Measurements from ENCODE around the gene HERC3.
"Not testable (repeated sequence)": the region's sequence is repeated elsewhere in the genome, so short reads cannot be mapped to it uniquely, and the experiment has no call there.

Gene HERC3

DNA sequence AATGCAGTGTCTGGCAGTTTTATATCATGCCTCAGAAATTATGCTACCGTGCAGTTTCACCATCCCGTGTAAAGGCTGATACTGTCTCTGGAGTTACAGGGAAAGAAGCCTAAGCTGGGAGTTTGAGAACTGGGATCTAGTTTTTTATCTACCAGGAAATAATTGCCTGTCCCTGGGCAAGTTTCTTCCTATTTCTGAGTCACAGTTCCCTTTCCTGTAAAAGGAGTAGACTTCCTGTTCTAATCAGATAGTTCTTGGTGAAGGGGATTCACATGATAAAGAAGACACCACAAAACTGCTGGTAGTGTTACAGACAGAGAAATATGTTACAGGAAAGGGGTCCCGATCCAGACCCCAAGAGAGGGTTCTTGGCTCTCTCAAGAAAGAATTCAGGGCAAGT is 17.1 kb downstream of the HERC3 start:
- DNase-seq, result no peak

DNA sequence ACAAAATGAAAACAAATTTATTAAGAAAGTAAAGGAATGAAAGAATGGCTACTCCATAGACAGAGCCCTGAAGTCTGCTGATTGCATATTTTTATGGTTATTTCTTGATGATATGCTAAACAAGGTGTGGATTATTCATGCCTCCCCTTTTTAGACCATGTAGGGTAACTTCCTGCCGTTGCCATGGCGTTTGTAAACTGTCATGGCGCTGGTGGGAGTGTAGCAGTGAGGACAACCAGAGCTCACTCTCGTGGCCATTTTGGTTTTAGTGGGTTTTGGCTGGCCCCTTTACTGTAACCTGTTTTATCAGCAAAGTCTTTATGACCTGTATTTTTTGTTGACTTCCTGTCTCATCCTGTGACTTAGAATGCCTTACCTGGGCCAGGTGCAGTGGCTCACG is 17.5 kb downstream of the HERC3 start:
- DNase-seq, result not testable (repeated sequence)

DNA sequence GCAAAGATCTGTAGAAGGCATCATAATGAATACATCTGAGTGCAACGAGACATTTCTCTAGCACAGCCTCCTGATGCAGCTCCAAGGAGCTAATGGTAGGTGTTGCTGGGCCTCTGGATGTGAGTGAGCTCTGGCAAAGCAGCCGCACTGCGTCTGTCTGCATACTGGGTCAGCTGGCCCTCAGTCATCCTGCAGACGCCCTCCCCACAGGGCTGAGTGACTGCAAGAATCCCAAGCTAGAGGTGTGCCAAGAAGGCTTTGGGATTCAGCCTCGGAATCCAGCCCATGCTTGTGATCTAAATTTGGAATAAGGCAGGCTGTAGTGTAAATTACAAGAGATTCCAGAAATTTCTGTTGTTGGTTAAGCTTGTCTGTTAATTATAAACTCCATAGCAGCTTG is 18.5 kb downstream of the HERC3 start:
- DNase-seq, result peak in 1 of 2 experiments; percentile 40

DNA sequence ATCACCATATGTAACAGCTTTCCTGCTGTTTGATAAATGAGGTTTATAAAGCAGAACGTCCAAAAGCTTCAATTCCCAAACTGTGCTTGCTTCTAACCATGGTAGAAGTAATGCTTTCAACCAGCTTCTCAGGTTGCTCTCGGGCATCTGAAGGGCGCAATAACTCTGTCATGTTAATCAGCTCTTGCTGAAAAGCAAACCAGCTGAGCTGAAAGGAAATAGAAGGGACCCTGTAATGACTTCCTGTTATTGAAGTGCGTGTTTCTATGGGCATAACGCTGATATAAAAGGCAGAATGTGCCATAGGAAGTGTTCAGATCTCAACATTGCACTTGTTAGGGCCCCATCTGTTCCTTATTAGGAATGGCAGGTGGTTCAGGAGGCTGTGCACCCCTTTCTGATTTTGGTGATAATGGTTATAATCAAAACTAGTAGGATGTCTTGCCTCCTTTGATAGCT is 21.2 kb downstream of the HERC3 start:
- DNase-seq, result no peak

DNA sequence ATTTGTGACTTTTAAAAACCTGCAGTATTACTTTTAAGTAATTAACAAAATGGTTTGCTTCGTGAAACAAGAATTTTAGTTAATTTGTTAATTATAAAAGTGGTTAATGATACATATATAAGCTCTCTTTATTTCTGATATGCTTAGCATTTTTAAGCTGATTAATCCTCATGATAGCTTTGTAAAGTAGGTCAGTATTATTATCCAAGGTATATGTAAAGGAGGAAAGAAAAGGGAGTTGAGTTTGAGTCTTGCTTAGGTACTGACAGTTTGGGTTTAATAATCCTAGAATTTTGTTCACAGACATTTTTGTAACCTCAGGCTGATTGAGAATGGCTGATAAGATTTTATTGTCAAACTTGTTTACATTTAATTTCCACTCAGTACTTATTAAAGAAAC is 21.8 kb downstream of the HERC3 start:
- DNase-seq, result no peak

DNA sequence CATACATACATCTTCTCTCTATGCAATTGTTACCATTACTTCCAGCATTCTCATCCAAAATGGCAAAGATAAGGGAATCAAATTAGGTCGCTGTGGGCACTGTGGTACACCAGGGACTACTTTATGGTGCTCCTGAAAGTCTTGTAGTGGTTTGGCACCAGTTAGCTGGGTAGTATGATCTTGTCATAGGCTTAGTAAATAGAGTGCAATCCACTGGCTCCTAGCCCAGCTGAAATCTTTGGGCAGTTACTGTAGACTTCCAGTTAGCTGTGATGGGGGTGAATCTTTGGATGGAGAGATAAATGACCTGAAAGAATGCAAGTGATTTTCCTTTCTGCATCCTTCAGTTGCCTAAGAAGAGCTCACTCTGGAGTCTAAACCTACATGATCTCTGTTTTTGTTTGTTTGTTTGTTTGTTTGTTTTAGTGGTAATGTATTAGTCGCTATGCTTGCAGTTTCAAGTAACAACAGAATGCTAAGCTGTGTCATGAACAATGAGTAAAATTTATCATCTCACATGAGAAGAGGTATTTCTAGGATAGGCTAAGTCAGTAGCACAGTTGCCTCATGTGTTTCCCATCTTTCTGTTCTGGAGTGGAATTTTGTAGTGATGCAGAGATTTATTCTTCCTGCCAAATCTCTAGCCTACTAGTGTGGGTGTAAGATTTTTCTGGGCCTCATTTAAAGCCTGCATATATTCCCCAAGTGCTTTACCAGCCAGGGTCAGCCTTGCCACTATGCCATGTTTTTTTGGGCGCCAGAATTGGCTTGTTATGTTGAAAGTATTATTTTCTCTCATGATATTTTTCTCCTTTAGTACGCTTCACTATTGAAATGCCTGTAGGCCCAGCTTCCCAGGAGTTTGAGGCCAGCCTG is 24.2 kb downstream of the HERC3 start:
- peak in 1 of 2 experiments; percentile 25 for DNase-seq

DNA sequence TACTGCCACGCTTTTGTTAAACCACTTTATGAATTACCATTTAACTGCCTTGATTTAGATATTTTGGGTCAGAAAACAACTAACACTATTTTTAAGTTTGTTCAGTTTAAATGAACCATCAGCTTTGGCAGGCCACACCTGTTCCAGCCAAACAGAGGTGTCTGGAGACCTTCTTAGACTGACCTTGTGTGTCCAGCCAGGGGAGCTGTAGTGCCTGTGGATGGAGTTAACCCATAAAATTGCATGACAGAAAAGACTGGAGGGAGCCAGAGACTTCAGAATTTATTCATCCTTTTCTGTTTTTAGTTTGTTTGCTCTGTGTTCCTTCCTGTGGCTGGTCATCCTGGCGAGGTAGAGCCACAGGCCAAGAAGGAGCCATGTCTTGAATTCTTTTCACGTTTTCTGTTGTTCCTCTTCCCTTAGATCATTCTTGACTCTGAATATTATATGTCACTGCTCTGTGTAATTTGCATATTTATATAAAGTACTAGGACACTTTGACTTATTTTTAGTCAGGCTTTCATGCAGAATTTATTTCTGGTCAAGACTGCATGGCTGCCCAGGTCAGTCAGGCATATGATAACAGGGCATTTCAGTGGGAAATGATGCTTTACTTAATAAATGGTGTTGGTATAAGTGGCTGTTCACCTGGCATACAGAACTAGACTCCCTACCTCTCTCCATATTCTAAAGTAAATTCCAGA is 26.7 kb downstream of the HERC3 start:
- no peak for DNase-seq

DNA sequence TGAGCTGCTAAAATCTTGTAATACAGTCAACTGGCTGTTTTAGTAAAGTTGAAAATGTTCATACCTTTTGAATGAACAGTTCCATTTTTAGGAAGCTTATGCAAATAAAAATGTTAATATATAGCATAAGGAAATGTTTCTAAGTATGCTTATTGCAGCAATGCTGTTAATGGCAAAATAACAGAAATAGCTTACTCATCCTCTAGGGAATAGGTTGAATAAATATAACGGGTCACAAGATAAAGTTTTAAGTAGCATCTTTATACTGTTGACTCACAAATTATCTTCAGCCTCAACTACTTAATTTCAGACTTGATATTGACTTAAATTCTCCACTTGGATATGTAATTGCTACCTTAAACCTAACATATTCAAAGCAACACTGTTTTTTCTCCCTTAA is 27.7 kb downstream of the HERC3 start:
- no peak for DNase-seq

DNA sequence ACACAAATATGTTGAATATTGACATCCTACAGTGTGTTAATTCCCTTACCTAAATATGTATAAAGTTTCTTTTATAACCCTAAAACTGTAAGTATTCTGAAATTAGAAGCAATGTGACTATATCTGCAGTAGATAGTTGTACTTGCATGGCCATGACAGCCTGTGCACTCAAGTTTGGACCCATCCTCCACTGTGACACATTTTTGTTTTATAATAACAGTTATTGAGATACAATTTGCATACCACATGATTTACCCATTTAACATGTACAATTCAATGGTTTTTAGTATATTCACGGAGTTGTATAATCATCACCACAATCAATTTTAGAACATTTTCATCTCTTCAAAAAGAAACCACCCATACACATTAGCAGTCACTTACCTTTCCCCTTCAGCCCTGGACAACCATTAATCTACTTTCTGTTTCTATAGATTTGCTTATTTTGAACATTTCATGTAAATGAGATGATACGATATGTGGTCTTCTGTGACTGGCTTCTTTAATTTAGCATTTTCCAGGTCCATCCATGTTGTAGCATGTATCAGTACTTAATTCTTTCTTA is 29.6 kb downstream of the HERC3 start:
- DNase-seq, result no peak

DNA sequence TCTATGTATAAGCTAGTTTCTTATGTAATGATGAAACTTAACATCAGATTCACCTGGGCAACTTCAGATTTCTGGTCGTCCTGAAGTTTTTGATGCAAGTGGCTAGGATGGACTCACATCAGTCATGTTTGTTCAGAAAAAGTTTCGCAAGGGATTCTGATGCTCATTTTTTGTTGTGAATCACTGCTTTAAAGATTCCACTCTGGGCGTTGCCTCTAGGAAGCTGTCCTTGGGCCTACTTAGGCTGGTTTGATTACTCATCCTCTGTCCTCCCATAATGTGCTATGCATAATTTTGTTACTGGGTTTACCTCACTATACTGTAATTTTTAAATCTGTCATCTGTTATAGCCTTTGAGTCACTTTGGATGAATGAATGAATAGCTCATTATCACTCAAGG is 30.8 kb downstream of the HERC3 start:
- no peak for DNase-seq

DNA sequence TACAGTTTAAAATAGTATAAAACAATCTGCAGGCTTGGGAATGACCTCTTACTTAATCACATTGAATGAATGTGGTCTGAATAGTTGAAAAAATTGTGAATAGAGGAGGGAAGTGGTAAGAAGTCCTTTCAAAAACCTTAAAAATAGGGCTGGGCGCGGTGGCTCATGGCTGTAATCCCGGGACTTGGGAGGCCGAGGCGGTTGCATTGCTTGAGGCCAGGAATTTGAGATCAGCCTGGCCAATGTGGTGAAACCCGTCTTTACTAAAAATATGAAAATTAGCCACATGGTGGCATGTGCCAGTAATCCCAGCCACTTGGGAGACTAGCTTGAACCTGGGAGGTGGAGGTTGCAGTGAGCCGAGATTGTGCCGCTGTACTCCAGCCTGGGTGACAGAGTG is 36.5 kb downstream of the HERC3 start:
- no peak for DNase-seq

DNA sequence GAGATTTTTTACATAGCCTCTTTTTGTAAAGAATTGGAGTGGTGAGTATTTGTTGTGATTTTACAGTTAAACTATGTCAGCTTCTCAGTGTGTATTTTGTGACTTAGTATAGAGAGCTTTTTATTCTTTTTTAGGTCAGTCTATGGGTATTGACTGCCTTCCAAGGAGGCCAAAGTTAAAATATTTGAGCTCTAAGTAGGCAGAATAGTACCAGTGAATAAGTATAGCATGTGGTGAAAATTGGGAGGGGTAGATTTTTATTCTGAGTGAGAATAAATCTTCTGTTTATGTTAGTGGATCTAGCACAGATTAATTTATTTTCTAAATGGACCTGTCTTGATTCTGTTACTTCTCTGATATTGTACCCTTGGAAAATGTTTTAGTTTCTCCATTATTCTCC is 37.5 kb downstream of the HERC3 start:
- no peak for DNase-seq

DNA sequence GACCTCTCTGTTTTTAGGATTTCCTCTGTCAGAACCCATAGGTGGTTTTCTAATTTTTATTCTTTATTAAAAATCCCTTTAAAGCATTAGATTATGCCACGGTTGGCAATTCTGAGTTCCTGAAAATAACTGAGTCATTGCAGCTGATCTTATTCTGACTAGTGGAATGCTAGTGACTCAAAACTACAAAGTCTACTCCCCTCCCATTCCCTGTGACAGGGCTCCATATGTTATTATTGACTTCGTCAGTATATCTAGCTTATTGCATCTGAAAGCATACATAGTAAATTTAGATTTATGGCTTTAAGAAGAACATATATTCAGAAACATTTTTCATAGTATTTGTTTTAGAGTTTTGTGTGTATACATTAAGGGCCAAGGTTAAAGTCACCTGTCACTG is 38.5 kb downstream of the HERC3 start:
- DNase-seq, result no peak

DNA sequence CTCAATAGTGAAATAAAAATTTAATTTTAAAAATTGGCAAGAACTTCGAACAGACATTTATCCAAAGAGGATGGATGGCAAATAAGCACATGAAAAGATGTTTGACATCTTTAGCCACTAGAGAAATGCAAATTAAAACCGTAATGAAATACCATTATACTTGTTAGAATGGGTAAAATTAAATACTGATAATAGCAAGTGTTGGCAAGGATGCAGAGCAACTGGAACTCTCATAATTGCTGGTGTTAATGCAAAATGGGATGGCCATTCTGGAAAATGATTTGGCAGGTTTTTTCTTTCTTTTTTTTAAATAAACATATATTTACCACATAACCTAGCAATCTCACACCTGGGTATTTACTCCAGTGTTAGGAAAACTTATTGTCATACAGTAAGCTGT is 51.7 kb downstream of the HERC3 start:
- no peak for DNase-seq

DNA sequence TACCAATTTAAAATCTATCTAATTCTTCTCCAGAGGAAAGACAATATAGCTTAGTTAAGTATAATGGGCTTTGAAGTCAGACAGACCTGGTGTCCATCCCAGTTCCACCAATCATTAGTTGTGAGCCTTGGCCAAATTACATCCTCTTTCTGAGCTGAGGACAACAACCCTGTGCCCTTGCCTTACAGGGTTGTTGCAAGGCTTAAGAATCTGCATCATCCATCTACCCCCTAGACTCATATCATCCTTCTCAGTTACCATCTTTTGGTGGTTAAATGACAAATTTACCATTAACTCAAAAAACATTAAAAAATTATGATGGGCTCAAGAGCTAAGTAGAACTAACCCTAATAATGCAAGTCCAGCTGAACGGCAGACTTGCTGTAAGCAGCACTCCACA is 53.7 kb downstream of the HERC3 start:
- no peak for DNase-seq

DNA sequence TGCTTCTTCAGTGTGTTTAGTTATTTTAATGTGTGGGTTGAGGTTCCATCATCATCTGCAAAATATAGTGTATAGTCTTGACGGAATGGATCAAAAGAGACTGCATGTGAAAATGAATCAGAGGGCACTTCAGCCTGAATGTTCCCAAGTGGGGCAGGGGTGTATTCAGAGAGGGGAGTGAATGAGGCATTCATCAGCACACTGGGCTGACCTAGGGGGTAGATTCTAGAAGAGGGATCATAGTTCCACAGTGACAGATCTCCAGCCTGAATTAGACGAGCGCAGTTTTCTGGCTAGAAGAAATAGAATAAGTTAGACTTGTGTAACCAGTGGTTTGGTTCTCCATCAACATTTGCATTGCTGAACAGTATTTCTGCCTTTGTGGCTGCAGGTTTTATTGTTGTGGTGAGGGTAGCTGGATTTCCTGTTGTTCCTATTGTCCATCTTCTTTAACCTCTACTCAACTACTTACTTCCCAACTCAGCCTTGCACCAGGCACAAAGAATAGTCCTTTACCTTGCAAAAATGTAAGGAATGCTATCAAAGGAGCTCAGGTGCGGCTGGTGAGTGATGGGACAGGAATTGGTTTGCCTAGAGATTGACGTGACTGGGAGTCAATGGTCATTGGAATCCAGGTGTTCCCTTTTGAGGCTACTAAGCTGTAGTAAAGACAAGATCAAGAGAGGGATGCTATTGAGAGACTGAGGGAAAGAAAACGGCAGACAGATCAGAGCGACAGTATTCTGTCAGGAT is 54.4 kb downstream of the HERC3 start:
- no peak for DNase-seq

DNA sequence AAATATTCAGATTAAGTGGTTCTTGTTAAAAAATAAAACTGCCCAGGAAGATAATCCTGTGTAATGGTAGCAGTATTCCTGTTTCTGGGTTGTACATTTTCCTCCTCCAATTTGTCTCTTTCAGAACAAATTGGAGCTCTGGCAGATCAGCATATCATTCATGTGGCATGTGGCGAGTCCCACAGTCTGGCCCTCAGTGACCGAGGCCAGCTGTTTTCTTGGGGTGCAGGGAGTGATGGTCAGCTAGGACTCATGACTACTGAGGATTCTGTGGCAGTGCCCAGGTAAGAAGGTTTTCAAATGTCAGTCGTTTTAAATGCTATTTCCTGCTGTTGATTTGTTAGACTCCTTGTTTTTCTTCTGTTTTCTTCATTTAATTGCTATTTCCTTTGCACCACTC is 57.4 kb downstream of the HERC3 start:
- no peak for DNase-seq

DNA sequence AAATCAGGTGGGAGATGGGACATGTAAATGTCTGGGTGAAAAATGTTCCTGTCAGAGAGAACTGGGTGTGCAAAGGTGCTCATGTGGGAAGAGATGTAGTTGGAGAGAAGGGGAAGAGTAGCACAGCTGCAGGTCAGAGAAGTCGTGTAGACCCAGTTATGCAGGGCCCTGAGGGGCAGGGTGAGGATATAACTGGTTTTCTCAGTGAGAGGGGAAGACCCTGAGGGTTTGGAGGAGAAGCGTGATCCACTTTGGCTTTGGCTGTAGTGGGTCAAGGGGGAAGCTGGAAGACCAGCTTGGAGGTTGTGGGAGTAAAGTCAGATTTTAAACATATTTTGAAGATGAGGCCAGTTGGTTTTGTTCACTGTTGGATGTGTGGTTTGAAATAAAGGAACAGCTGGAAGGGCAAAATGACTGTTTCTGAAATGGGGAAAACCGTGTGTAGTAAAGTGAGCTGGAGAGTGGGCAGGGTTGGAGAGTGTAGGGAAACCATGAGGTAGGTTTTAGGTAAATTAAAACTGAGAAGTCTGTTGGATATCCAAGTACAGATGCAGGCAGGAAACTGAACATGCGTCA is 61.2 kb downstream of the HERC3 start:
- DNase-seq, result no peak

DNA sequence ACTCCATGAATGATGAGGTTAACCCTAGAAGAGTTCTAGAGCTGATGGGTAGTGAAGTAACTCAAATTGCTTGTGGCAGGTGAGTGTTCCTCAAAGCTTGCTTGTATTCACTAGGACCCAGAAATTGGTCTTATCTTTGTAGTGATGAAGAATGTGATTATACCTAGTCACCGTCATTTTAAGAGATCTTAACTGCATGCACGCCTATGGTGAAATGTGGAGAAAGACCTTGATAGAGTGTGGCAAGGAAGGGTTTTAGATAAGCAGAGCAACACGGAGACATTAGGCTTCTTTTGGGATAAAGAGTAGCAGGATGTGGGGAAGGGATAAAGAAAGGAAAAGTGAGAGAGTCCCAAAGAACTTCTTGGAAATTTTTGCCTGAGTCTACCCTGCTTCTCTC is 62.9 kb downstream of the HERC3 start:
- no peak for DNase-seq

DNA sequence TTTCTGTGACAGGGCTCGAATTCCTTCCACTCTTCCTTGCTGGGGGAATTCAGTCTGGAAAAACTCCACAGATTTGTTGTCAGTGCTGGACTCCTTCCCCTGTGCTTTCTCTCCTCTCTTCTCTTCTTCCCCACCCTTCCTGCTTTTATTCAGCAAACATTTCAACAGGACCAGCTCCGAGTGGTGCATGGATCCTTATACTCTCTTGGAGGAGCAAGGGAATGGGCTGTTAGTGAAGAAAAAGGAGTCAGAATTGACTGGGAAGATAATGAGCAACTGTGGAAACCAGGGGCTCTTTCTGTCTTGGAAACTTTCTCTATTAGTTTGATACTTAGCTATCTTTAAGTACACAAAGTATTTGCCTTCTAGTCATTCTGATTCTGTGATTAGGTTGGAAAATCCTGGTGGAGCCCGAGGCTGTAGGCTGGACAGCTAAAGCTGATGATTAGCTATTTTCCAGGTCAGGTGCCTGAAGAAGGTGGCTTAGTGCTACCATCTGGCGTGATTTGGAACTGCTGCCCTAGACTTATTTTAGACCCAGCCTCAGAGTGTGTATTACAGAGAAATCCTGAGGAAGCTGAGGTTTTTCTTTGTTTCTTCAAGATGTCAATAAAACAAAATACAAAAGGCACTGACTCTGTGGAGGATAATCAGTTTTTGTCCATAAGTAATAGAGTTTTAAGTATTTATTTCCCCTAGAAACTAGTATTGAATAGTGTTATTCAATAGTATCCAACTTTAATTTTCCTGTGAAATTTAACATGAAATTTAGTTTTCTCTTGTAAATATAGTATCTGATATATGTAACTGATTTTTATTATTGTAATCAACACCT is 67.0 kb downstream of the HERC3 start:
- DNase-seq, result peak in 1 of 2 experiments; percentile 61

DNA sequence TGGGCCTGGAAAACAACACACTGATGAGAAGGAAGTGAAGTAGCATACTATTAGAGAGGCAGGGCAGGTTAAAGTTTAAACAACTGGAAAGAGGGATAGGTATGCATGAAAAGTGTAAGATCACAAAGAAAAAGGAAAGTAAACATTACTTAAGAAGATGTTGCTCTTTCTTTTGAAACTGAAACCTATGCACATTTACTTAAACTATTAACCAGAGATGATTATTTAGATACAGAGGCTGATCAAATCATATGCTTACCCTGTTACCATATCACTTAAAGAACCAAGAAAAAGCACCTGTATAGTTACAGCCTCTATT is 67.6 kb downstream of the HERC3 start:
- no peak for DNase-seq
